Activated B cell treated with CpG ODN at 0.5 μM for 24 hours (primary cell): ENCODE measurements around the gene NUMBL. TPM values are rescaled to one million over a fixed set of nuclear protein-coding genes. Genes with fewer than 3 reads are reported as not detected.

Experiments
- ATAC-seq: fragments of 200-7000 bp; cut with Tn5 transposase; one replicate; pipeline ENCODE4 v1.10.0; 2021; ENCODE audit warnings: low read depth, mild to moderate bottlenecking, moderate library complexity
- CTCF ChIA-PET: fragments of 350-600 bp; sonication (Branson Sonifier 250); formaldehyde crosslinking; loops from one replicate; lab custom pipeline; 2021; ENCODE audit warnings: antibody characterized with exemption; lab: Charles Lee
- POLR2A ChIA-PET: fragments of 350-600 bp; sonication (Branson Sonifier 250); formaldehyde crosslinking; loops from one replicate; lab custom pipeline; 2021; ENCODE audit warnings: antibody characterized with exemption; lab: Charles Lee
- DNase-seq: peaks from one replicate; pipeline ENCODE4 v3.0.0; 2022
- H3K27ac Mint-ChIP-seq: one replicate; pipeline ENCODE4 v1.8.0; 2020; ENCODE audit warnings: mixed read lengths
- H3K27me3 Mint-ChIP-seq: one replicate; pipeline ENCODE4 v1.8.0; 2021; ENCODE audit warnings: mixed read lengths
- H3K36me3 Mint-ChIP-seq: one replicate; pipeline ENCODE4 v1.8.0; 2021; ENCODE audit warnings: low read depth, mixed read lengths
- H3K4me1 Mint-ChIP-seq: one replicate; pipeline ENCODE4 v1.8.0; 2021; ENCODE audit warnings: mixed read lengths
- H3K4me3 Mint-ChIP-seq: one replicate; pipeline ENCODE4 v1.8.0; 2020; ENCODE audit warnings: mild to moderate bottlenecking, mixed read lengths
- H3K9me3 Mint-ChIP-seq: one replicate; pipeline ENCODE4 v1.8.0; 2020; ENCODE audit warnings: mixed read lengths
- CTCF ChIP-seq: fragments of 200-600 bp; IDR thresholded peaks from one replicate; pipeline ENCODE4 v1.8.0; 2022; ENCODE audit warnings: antibody characterized with exemption, mild to moderate bottlenecking
- intact Hi-C: fragments of 100-400 bp; cut with micrococcal nuclease; formaldehyde crosslinking; loops from one replicate; pipeline ENCODE4 v1.15.1; 2024
- total RNA-seq: library from RNA; stranded (reverse); gene quantifications from 2 replicates; pipeline ENCODE4 v1.2.3, GENCODE V29; 2022

Gene NUMBL
- total RNA-seq, 1 donor from 2014 or later: 11.8 TPM

- no peak overlapping the region for H3K4me3 Mint-ChIP-seq
- no peak overlapping the region for H3K27ac Mint-ChIP-seq
- ChIA-PET CTCF (no interaction called here), POLR2A (no interaction called here)
- no peaks in the 10 kb centered on the region for H3K9me3 Mint-ChIP-seq
- peaks cover 9% of the 10 kb centered on the region for H3K27me3 Mint-ChIP-seq
- intact Hi-C loops: no loop called here
- no peak for DNase-seq
- no peaks in the 10 kb centered on the region for H3K36me3 Mint-ChIP-seq
- no peak for ATAC-seq
- no peak for TF ChIP-seq CTCF
- peaks cover 13% of the 10 kb centered on the region for H3K4me1 Mint-ChIP-seq
Measured at GRCh38 chr19:40641281-40641680, 49.2 kb downstream of the NUMBL start.

- Mint-ChIP-seq H3K9me3 (no peaks in the 10 kb centered on the region), H3K4me1 (peaks cover 13% of the 10 kb centered on the region), H3K36me3 (no peaks in the 10 kb centered on the region), H3K27me3 (peaks cover 4% of the 10 kb centered on the region), H3K27ac (no peak overlapping the region), H3K4me3 (no peak overlapping the region)
- peak; percentile 31 for ATAC-seq
- TF ChIP-seq CTCF: no peak
- no peak for DNase-seq
- intact Hi-C loops: no loop called here
- ChIA-PET POLR2A (interaction anchor here (0.6 kb wide), 1 partner anchor 170 kb away, joined by 6 read pairs; no protein-coding TSS in a partner anchor), CTCF (interaction anchor here (1.1 kb wide), 1 partner anchor 90 kb away, joined by 3 read pairs; no protein-coding TSS in a partner anchor)
Measured at GRCh38 chr19:40640744-40641143, 49.7 kb downstream of the NUMBL start.

- Mint-ChIP-seq H3K27ac (no peak overlapping the region), H3K4me3 (no peak overlapping the region), H3K36me3 (no peaks in the 10 kb centered on the region), H3K9me3 (no peaks in the 10 kb centered on the region), H3K4me1 (peaks cover 14% of the 10 kb centered on the region), H3K27me3 (peaks cover 7% of the 10 kb centered on the region)
- no peak for TF ChIP-seq CTCF
- intact Hi-C loops: no loop called here
- CTCF ChIA-PET: interaction anchor here (1.1 kb wide), 1 partner anchor 89 kb away, joined by 3 read pairs; no protein-coding TSS in a partner anchor
- DNase-seq (no peak), ATAC-seq (no peak)
- POLR2A ChIA-PET: no interaction called here
Measured at GRCh38 chr19:40639638-40639982, 50.8 kb downstream of the NUMBL start.

- no peak for DNase-seq
- intact Hi-C loops: no loop called here
- no peaks in the 10 kb centered on the region for H3K9me3 Mint-ChIP-seq
- H3K27ac Mint-ChIP-seq: no peak overlapping the region
- H3K4me3 Mint-ChIP-seq: no peak overlapping the region
- ATAC-seq: no peak
- peaks cover 7% of the 10 kb centered on the region for H3K27me3 Mint-ChIP-seq
- H3K4me1 Mint-ChIP-seq: peaks cover 18% of the 10 kb centered on the region
- TF ChIP-seq CTCF: no peak
- no peaks in the 10 kb centered on the region for H3K36me3 Mint-ChIP-seq
- POLR2A ChIA-PET: no interaction called here
- CTCF ChIA-PET: no interaction called here
Measured at GRCh38 chr19:40638327-40638726, 52.1 kb downstream of the NUMBL start.

GRCh38 chr19:40633207-40633606 is 57.2 kb downstream of the NUMBL start:
- H3K4me1 Mint-ChIP-seq: peaks cover 5% of the 10 kb centered on the region

More at GRCh38 chr19:40633207-40633606, 57.2 kb downstream of the NUMBL start:
- peaks cover 7% of the 10 kb centered on the region for H3K36me3 Mint-ChIP-seq
- no peak for TF ChIP-seq CTCF
- ATAC-seq (no peak), DNase-seq (no peak)
- POLR2A ChIA-PET: interaction anchor here (0.5 to 1.1 kb wide), 2 partner anchors 15 to 28 kb away, joined by 3 read pairs; no protein-coding TSS in a partner anchor
- H3K27ac Mint-ChIP-seq: no peak overlapping the region
- CTCF ChIA-PET: interaction anchor here (0.7 to 4.6 kb wide), 8 partner anchors 14 to 96 kb away, joined by 5 to 45 read pairs (median 10); no protein-coding TSS in a partner anchor
- intact Hi-C loops: no loop called here
- no peaks in the 10 kb centered on the region for H3K9me3 Mint-ChIP-seq
- peaks cover 4% of the 10 kb centered on the region for H3K27me3 Mint-ChIP-seq
- H3K4me3 Mint-ChIP-seq: no peak overlapping the region
